Loucy (cell line): ENCODE measurements around the gene MRNIP.

Experiments used
- H2AFZ ChIP-seq: fragments of 200-600 bp; sonication (generic); 2 replicates; pipeline ENCODE4 v1.6.0; 2016; ENCODE audit warnings: antibody characterized with exemption, mild to moderate bottlenecking, low read length, moderate library complexity
- H3F3A ChIP-seq: fragments of 200-600 bp; 2 replicates; pipeline ENCODE4 v1.6.0; 2016; ENCODE audit warnings: antibody characterized with exemption, low read depth, mild to moderate bottlenecking
- H3K27me3 ChIP-seq: fragments of 200-600 bp; sonication (generic); 2 replicates; pipeline ENCODE4 v1.6.1; 2014; ENCODE audit warnings: low read length, mild to moderate bottlenecking; ENCODE audit not compliant: insufficient read depth, poor library complexity, severe bottlenecking
- H3K36me3 ChIP-seq: fragments of 200-600 bp; sonication (generic); 2 replicates; pipeline ENCODE4 v1.6.1; 2016; ENCODE audit warnings: low read length; ENCODE audit not compliant: insufficient read depth
- H3K4me1 ChIP-seq: fragments of 200-600 bp; sonication (generic); 2 replicates; pipeline ENCODE4 v1.5.1; 2014; ENCODE audit warnings: low read length, mild to moderate bottlenecking; ENCODE audit not compliant: insufficient read depth, poor library complexity, severe bottlenecking
- H3K4me2 ChIP-seq: fragments of 200-600 bp; sonication (generic); 2 replicates; pipeline ENCODE4 v1.6.0; 2014; ENCODE audit warnings: antibody characterized with exemption, low read length, low read depth, mild to moderate bottlenecking; ENCODE audit not compliant: poor library complexity, severe bottlenecking
- H3K4me3 ChIP-seq: fragments of 200-600 bp; sonication (generic); 2 replicates; pipeline ENCODE4 v1.5.1; 2014; ENCODE audit warnings: low read length, mild to moderate bottlenecking, mixed read lengths; ENCODE audit not compliant: poor library complexity, severe bottlenecking
- H3K79me2 ChIP-seq: fragments of 200-600 bp; sonication (generic); 2 replicates; pipeline ENCODE4 v1.6.1; 2014; ENCODE audit warnings: low read length; ENCODE audit not compliant: insufficient read depth
- H3K9ac ChIP-seq: fragments of 200-600 bp; sonication (generic); 2 replicates; pipeline ENCODE4 v1.6.0; 2014; ENCODE audit warnings: mild to moderate bottlenecking, low read depth, low read length, moderate library complexity; ENCODE audit not compliant: poor library complexity, severe bottlenecking
- H3K9me2 ChIP-seq: fragments of 200-600 bp; sonication (generic); replicated peaks from 2 replicates; pipeline ENCODE4 v1.6.1; 2016; ENCODE audit warnings: low read depth, low read length, mixed read lengths
- H3K9me3 ChIP-seq: fragments of 200-600 bp; sonication (generic); 2 replicates; pipeline ENCODE4 v1.6.1; 2014; ENCODE audit warnings: mild to moderate bottlenecking, antibody characterized with exemption, low read length, low read depth; ENCODE audit not compliant: insufficient read depth
- H4K20me1 ChIP-seq: fragments of 200-600 bp; sonication (generic); 2 replicates; pipeline ENCODE4 v1.6.0; 2014; ENCODE audit warnings: antibody characterized with exemption, low read length, mild to moderate bottlenecking; ENCODE audit not compliant: insufficient read depth, poor library complexity, severe bottlenecking
- CTCF ChIP-seq: fragments of 200-600 bp; sonication (generic); conservative IDR thresholded peaks from 2 replicates; pipeline ENCODE4 v1.5.1; 2014; ENCODE audit warnings: mild to moderate bottlenecking, antibody characterized with exemption, low read length
- EZH2phosphoT487 ChIP-seq: fragments of 200-600 bp; IDR thresholded peaks from 2 replicates; pipeline ENCODE4 v1.6.1; 2018; ENCODE audit warnings: antibody characterized with exemption, mild to moderate bottlenecking, moderate library complexity, borderline replicate concordance

The MRNIP gene

GRCh38 chr5:179816796-179817469 is 41.7 kb downstream of the MRNIP start:
- no peaks in the 10 kb centered on the region for H3K27me3 ChIP-seq
- H3K9me2 ChIP-seq, result no peaks in the 10 kb centered on the region
- H3K4me1 ChIP-seq, result peaks cover 12% of the 10 kb centered on the region
- H3K4me3 ChIP-seq, result no peak overlapping the region
- H4K20me1 ChIP-seq, result peaks cover 1% of the 10 kb centered on the region
- no peaks in the 10 kb centered on the region for H3F3A ChIP-seq
- no peaks in the 10 kb centered on the region for H3K9me3 ChIP-seq
- H3K36me3 ChIP-seq, result no peaks in the 10 kb centered on the region
- no peak for TF ChIP-seq EZH2phosphoT487
- no peak overlapping the region for H3K9ac ChIP-seq
- peaks cover 2% of the 10 kb centered on the region; the same call in 1 of the 2 replicates for H3K79me2 ChIP-seq
- H2AFZ ChIP-seq, result no peak overlapping the region
- no peak overlapping the region for H3K4me2 ChIP-seq

GRCh38 chr5:179816401-179816795 is 42.2 kb downstream of the MRNIP start:
- Histone ChIP-seq H3K9ac (no peak overlapping the region), H3K4me3 (no peak overlapping the region), H4K20me1 (no peaks in the 10 kb centered on the region), H3K9me2 (no peaks in the 10 kb centered on the region), H3K79me2 (no peaks in the 10 kb centered on the region), H3K27me3 (no peaks in the 10 kb centered on the region), H3F3A (no peaks in the 10 kb centered on the region), H3K4me1 (peaks cover 12% of the 10 kb centered on the region), H3K4me2 (no peak overlapping the region), H3K9me3 (no peaks in the 10 kb centered on the region), H3K36me3 (no peaks in the 10 kb centered on the region), H2AFZ (no peak overlapping the region)
- TF ChIP-seq CTCF, result no peak
- no peak for TF ChIP-seq EZH2phosphoT487

GRCh38 chr5:179815491-179816249 is 42.9 kb downstream of the MRNIP start:
- Histone ChIP-seq H3K9ac (no peak overlapping the region), H3K36me3 (no peaks in the 10 kb centered on the region), H3F3A (no peaks in the 10 kb centered on the region), H3K4me3 (no peak overlapping the region), H3K9me3 (no peaks in the 10 kb centered on the region), H3K4me2 (no peak overlapping the region), H3K27me3 (no peaks in the 10 kb centered on the region), H3K79me2 (no peaks in the 10 kb centered on the region), H3K4me1 (peaks cover 12% of the 10 kb centered on the region), H2AFZ (no peak overlapping the region), H4K20me1 (no peaks in the 10 kb centered on the region), H3K9me2 (no peaks in the 10 kb centered on the region)
- TF ChIP-seq EZH2phosphoT487 (no peak), CTCF (no peak)
